CD8-positive, alpha-beta memory T cell (primary cell): ENCODE data around the gene FKBP1A. TPM values are rescaled to one million over a fixed set of nuclear protein-coding genes. Genes with fewer than 3 reads are reported as not detected.
A peak's percentile ranks its signal among the peaks of the same experiment; 100 is the strongest.

ENCODE experiments used
- CTCF ChIA-PET: fragments of 350-600 bp; sonication (Branson Sonifier 250); formaldehyde crosslinking; loops from one replicate; lab custom pipeline; 2021; ENCODE audit warnings: antibody characterized with exemption; lab: Charles Lee
- POLR2A ChIA-PET: fragments of 350-600 bp; sonication (Branson Sonifier 250); formaldehyde crosslinking; loops from one replicate; lab custom pipeline; 2021; ENCODE audit warnings: antibody characterized with exemption; lab: Charles Lee
- DNase-seq, 5 donors: peaks; one replicate each; pipeline versions ENCODE4 v3.0.0 to v3.0.0-alpha.2; 2020 to 2022; ENCODE audit warnings: mixed read lengths in 1 of 5
- H3K27ac ChIP-seq: one replicate; pipeline ENCODE4 v1.7.0; 2013; ENCODE audit warnings: low read depth, mild to moderate bottlenecking, low read length, moderate library complexity
- H3K27me3 ChIP-seq: 2 replicates; pipeline ENCODE4 v1.7.0; 2013; ENCODE audit warnings: low read length, mild to moderate bottlenecking; ENCODE audit not compliant: insufficient read depth, poor library complexity, severe bottlenecking
- H3K36me3 ChIP-seq: 2 replicates; pipeline ENCODE4 v1.7.0; 2013; ENCODE audit warnings: mild to moderate bottlenecking, low read length, moderate library complexity; ENCODE audit not compliant: insufficient read depth
- H3K4me1 ChIP-seq: 2 replicates; pipeline ENCODE4 v1.7.0; 2013; ENCODE audit warnings: mild to moderate bottlenecking, low read length, moderate library complexity; ENCODE audit not compliant: insufficient read depth
- H3K4me3 ChIP-seq: 2 replicates; pipeline ENCODE4 v1.7.0; 2013; ENCODE audit warnings: mild to moderate bottlenecking, low read length
- H3K9me3 ChIP-seq: 2 replicates; pipeline ENCODE4 v1.7.0; 2013; ENCODE audit warnings: mild to moderate bottlenecking, low read length
- H3K27ac Mint-ChIP-seq, 8 donors: one replicate each; pipeline ENCODE4 v1.8.0; 2020 to 2021; ENCODE audit warnings: mixed read lengths in 8 of 8, mild to moderate bottlenecking in 6 of 8, inconsistent platforms in 3 of 8, moderate library complexity in 3 of 8
- H3K27me3 Mint-ChIP-seq, 2 donors: one replicate each; pipeline ENCODE4 v1.8.0; 2020 to 2021; ENCODE audit warnings: mixed read lengths in 2 of 2, mild to moderate bottlenecking in 1 of 2, moderate library complexity in 1 of 2
- H3K36me3 Mint-ChIP-seq, 3 donors: one replicate each; pipeline ENCODE4 v1.8.0; 2020 to 2021; ENCODE audit warnings: mixed read lengths in 3 of 3, inconsistent platforms in 1 of 3, mild to moderate bottlenecking in 1 of 3
- H3K4me1 Mint-ChIP-seq, 3 donors: one replicate each; pipeline ENCODE4 v1.8.0; 2020 to 2021; ENCODE audit warnings: mixed read lengths in 3 of 3, inconsistent platforms in 1 of 3, mild to moderate bottlenecking in 1 of 3
- H3K4me3 Mint-ChIP-seq, 7 donors: one replicate each; pipeline ENCODE4 v1.8.0; 2020 to 2021; ENCODE audit warnings: mixed read lengths in 7 of 7, mild to moderate bottlenecking in 6 of 7, moderate library complexity in 4 of 7, inconsistent platforms in 2 of 7
- H3K9me3 Mint-ChIP-seq, 5 donors: one replicate each; pipeline ENCODE4 v1.8.0; 2020 to 2022; ENCODE audit warnings: mixed read lengths in 5 of 5, mild to moderate bottlenecking in 3 of 5, moderate library complexity in 2 of 5, inconsistent platforms in 1 of 5
- polyA plus RNA-seq: library from polyadenylated mRNA; unstranded; fragments of 300-500 nt; fragmentation: Illumina TruSeq; gene quantifications from one replicate; pipeline ENCODE4 v1.2.3, GENCODE V29; 2021
- total RNA-seq, 2 experiments: library from RNA; stranded (reverse); gene quantifications; one replicate each; pipeline ENCODE4 v1.2.3, GENCODE V29; 2021

The FKBP1A gene
- total and polyA plus RNA-seq, 3 experiments from 2014 or later: 43.1 to 274 (median 274) TPM

DNA sequence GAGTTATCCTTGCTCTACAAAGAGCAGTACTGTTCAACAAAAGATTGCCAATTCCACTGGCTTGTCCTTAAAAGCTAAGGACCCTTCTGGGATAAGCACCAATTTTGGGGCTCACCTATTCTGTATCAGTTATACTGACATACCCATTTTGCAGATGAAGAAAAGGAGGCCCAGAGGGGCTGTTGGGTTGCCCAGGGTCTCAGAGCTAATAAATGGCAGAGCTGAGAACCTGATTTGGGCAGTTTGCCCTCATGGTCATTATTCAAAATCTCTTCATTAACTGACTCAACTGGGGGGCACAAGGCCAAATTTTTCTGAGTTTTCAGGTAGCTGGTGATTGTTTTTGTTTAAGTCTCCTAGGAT lies 42.5 kb upstream of the FKBP1A start:
- Mint-ChIP-seq H3K9me3 (no peaks in the 10 kb centered on the region), H3K27ac (peak overlapping the region in 1 of 8 donors; percentile 64), H3K27me3 (peaks cover 9 to 16% of the 10 kb centered on the region in 2 donors), H3K4me1 (peaks cover 21 to 24% (median 24%) of the 10 kb centered on the region in 3 donors), H3K36me3 (peaks cover 0 to 7% (median 0%) of the 10 kb centered on the region in 3 donors), H3K4me3 (no peak overlapping the region)
- Histone ChIP-seq H3K4me3 (no peak overlapping the region), H3K27me3 (no peaks in the 10 kb centered on the region), H3K27ac (no peak overlapping the region), H3K36me3 (no peaks in the 10 kb centered on the region), H3K4me1 (peaks cover 12% of the 10 kb centered on the region), H3K9me3 (no peaks in the 10 kb centered on the region)
- no peak for DNase-seq
- CTCF ChIA-PET: interaction anchor here (0.8 to 5.3 kb wide), 8 partner anchors 9 to 1041 kb away, joined by 3 to 27 read pairs (median 3); partner anchors contain the start of gene NSFL1C
- POLR2A ChIA-PET: interaction anchor here (0.6 kb wide), 1 partner anchor 60 kb away, joined by 6 read pairs; no protein-coding TSS in a partner anchor

DNA sequence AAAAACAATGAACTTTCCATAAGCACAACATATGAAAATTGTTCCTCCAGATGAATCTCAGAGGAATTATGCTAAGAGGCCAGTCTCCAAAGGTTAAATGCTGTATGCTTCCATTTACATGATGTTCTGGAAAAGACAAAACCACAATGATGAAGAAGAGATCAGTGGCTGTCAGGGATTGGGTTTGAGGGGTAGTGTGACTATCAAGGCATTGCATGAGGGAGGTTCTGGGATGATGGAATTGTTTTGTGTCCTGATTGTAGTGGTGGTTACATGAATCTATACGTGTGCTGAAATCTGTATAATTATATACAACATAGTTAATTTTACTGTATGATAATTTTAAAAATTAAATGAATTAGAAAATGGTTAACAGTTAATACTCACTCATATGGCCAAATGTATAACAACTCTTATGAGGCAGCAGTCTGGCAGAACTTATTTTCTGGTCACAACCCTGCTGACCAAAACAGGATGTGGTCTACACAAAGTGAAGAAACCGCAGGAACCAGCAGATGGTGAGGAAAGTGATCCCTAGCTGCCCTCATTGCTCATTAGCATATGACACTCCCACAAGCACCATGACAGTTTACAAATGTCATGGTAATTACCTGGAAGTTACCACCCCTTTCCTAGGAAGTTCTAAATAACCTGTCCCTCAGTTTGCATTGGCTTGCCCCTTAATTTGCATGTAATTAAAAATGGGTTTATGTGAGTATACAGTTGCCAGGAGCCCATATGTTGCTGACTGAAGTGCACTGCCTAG lies 41.9 kb upstream of the FKBP1A start:
- no peak overlapping the region for H3K4me3 ChIP-seq

DNA sequence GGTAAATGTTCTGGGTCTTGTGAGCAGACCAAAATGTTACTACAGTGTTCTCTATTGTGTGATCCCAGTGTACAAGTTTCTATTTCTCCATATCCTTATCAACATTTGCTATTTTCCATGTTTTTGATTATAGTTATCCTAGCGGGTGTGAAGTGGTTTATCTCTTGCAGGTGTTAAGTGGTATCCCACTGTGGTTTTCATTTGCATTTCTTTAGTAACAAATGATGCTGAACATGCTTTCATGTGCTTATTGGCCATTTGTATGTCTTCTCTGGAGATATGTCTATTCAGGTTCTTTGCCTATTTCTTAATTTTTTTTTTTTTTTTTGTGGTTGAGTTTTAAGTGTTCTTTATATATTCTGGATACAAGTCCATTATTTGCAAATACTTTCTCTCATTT lies 38.3 kb upstream of the FKBP1A start:
- peaks cover 15 to 20% (median 19%) of the 10 kb centered on the region in 3 donors for H3K4me1 Mint-ChIP-seq
- no peak for DNase-seq
- peaks cover 18 to 31% of the 10 kb centered on the region in 2 donors for H3K27me3 Mint-ChIP-seq
- CTCF ChIA-PET: no interaction called here
- Histone ChIP-seq H3K27me3 (no peaks in the 10 kb centered on the region), H3K4me3 (no peak overlapping the region), H3K4me1 (peaks cover 12% of the 10 kb centered on the region), H3K27ac (no peak overlapping the region), H3K36me3 (no peaks in the 10 kb centered on the region), H3K9me3 (no peaks in the 10 kb centered on the region)
- no peak overlapping the region for H3K27ac Mint-ChIP-seq
- no peaks in the 10 kb centered on the region for H3K9me3 Mint-ChIP-seq
- no peak overlapping the region for H3K4me3 Mint-ChIP-seq
- no peaks in the 10 kb centered on the region for H3K36me3 Mint-ChIP-seq
- POLR2A ChIA-PET: no interaction called here

More for the DNA sequence above, 41.9 kb upstream of the FKBP1A start:
- Histone ChIP-seq H3K4me1 (peaks cover 12% of the 10 kb centered on the region), H3K27me3 (no peaks in the 10 kb centered on the region), H3K27ac (no peak overlapping the region), H3K9me3 (no peaks in the 10 kb centered on the region), H3K36me3 (no peaks in the 10 kb centered on the region)
- Mint-ChIP-seq H3K27ac (peak overlapping the region in 4 of 8 donors; percentile 35 to 66 (median 56)), H3K9me3 (no peaks in the 10 kb centered on the region), H3K27me3 (peaks cover 14 to 16% of the 10 kb centered on the region in 2 donors), H3K4me1 (peaks cover 18 to 24% (median 24%) of the 10 kb centered on the region in 3 donors), H3K4me3 (peak overlapping the region in 4 of 7 donors; percentile 7 to 34 (median 16)), H3K36me3 (peaks cover 0 to 3% (median 0%) of the 10 kb centered on the region in 3 donors)
- peak; percentile 41 to 78 (median 60) for DNase-seq
- POLR2A ChIA-PET: interaction anchor here (0.6 kb wide), 1 partner anchor 59 kb away, joined by 6 read pairs; no protein-coding TSS in a partner anchor
- CTCF ChIA-PET: interaction anchor here (0.7 to 5.3 kb wide), 7 partner anchors 9 to 122 kb away, joined by 3 to 27 read pairs (median 3); partner anchors contain the start of gene NSFL1C

DNA sequence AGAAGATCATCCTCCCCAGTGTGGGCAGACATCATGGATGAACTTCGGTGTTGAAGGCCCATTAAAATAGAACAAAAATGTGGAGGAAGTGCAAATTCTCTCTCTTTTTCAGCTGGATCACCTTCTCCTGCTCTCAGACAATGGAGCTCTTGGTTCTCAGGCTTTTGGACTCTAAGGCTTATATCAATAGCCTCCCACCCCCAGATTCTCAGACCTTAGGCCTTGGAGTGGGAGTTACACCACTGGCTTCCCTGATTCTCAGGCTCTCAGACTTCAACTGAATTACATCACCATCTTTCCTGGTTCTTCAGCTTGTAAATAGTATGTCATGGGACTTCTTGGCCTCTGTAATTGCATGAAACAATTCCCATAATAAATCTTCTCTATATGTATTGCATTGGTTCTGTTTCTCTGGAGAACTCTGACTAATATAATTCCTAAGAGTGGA lies 37.2 kb upstream of the FKBP1A start:
- no peak overlapping the region for H3K4me3 Mint-ChIP-seq

DNA sequence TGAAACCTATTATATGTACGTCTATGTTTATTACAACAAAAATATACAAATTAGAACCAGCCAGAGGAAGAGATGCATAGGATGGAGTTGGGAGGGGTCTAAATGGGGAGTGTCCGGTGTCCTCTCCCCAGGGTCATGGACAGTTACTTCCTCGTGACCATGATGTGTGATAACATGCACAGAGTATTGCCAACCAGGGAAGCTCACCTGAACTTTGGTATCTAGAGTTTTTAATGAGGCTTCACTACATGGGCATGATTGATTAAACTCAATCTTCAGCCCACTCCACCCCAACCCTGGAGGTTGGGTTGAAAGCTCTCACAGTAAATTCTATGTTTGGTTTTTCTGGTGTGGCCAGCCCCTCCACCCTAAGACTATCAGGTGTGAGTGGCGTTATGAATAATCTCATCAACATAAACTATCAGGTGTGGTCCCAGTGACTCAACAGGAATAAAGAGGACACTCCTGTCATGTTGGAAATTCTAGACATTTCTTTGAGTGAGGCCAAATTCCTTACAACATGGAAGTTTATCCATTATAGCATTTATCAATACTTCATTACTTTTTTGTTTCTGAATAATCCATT lies 36.4 kb upstream of the FKBP1A start:
- H3K9me3 Mint-ChIP-seq: no peaks in the 10 kb centered on the region
- H3K4me3 ChIP-seq: no peak overlapping the region
- H3K36me3 ChIP-seq: no peaks in the 10 kb centered on the region
- H3K36me3 Mint-ChIP-seq: no peaks in the 10 kb centered on the region
- no peaks in the 10 kb centered on the region for H3K27me3 ChIP-seq
- peaks cover 28 to 40% of the 10 kb centered on the region in 2 donors for H3K27me3 Mint-ChIP-seq
- DNase-seq: no peak
- H3K4me1 ChIP-seq: no peaks in the 10 kb centered on the region
- H3K4me3 Mint-ChIP-seq: no peak overlapping the region
- no peak overlapping the region for H3K27ac ChIP-seq
- peaks cover 2 to 8% (median 5%) of the 10 kb centered on the region in 3 donors for H3K4me1 Mint-ChIP-seq
- H3K27ac Mint-ChIP-seq: no peak overlapping the region
- no peaks in the 10 kb centered on the region for H3K9me3 ChIP-seq
- CTCF ChIA-PET: no interaction called here
- POLR2A ChIA-PET: no interaction called here

More for the DNA sequence above, 37.2 kb upstream of the FKBP1A start:
- no peaks in the 10 kb centered on the region for H3K36me3 Mint-ChIP-seq
- H3K27me3 ChIP-seq: no peaks in the 10 kb centered on the region
- no peaks in the 10 kb centered on the region for H3K9me3 ChIP-seq
- peaks cover 28 to 40% of the 10 kb centered on the region in 2 donors for H3K27me3 Mint-ChIP-seq
- H3K27ac Mint-ChIP-seq: no peak overlapping the region
- no peak overlapping the region for H3K4me3 ChIP-seq
- no peak for DNase-seq
- CTCF ChIA-PET: no interaction called here
- peaks cover 7% of the 10 kb centered on the region for H3K4me1 ChIP-seq
- no peak overlapping the region for H3K27ac ChIP-seq
- no peaks in the 10 kb centered on the region for H3K36me3 ChIP-seq
- H3K9me3 Mint-ChIP-seq: no peaks in the 10 kb centered on the region
- POLR2A ChIA-PET: no interaction called here
- peaks cover 10 to 16% (median 13%) of the 10 kb centered on the region in 3 donors for H3K4me1 Mint-ChIP-seq

DNA sequence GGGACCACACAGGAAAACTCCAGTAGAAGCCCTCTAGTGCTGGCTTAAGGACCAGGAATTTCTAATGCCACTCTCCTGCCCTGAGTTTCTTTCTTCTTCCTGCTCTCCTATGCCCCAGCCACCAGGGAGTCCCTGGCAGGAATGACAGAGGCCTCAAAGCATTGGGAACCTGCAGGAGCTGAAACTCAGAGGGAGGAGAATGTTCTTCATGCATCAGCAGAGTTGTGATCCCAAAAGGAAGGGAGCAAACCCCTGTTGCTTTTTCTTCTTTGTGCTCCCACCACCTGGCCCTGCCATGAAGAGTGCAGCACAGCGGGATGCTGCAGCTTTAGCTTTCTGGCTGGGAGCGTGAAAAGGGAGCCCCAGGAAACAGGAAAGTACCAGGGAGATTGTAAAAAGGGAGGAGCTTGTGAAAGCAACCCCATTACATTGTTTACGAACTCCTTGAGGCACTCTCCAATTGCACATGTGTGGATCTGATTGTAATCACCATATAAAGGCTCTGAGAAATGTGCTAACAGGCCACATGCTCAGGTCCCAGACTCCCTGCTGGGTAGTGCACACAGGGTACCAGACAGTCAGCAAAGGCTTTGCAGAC lies 34.7 kb upstream of the FKBP1A start:
- Mint-ChIP-seq H3K9me3 (peaks cover 0 to 4% (median 0%) of the 10 kb centered on the region in 5 donors), H3K27me3 (peaks cover 29 to 36% of the 10 kb centered on the region in 2 donors), H3K27ac (no peak overlapping the region), H3K4me3 (no peak overlapping the region), H3K36me3 (peaks cover 0 to 5% (median 2%) of the 10 kb centered on the region in 3 donors), H3K4me1 (peaks cover 0 to 5% (median 1%) of the 10 kb centered on the region in 3 donors)
- no peak for DNase-seq
- Histone ChIP-seq H3K4me1 (peaks cover 4% of the 10 kb centered on the region), H3K9me3 (no peaks in the 10 kb centered on the region), H3K27me3 (no peaks in the 10 kb centered on the region), H3K27ac (no peak overlapping the region), H3K4me3 (no peak overlapping the region), H3K36me3 (no peaks in the 10 kb centered on the region)
- CTCF ChIA-PET: interaction anchor here (1.5 kb wide), 1 partner anchor 10 kb away, joined by 4 read pairs; no protein-coding TSS in a partner anchor
- POLR2A ChIA-PET: no interaction called here

DNA sequence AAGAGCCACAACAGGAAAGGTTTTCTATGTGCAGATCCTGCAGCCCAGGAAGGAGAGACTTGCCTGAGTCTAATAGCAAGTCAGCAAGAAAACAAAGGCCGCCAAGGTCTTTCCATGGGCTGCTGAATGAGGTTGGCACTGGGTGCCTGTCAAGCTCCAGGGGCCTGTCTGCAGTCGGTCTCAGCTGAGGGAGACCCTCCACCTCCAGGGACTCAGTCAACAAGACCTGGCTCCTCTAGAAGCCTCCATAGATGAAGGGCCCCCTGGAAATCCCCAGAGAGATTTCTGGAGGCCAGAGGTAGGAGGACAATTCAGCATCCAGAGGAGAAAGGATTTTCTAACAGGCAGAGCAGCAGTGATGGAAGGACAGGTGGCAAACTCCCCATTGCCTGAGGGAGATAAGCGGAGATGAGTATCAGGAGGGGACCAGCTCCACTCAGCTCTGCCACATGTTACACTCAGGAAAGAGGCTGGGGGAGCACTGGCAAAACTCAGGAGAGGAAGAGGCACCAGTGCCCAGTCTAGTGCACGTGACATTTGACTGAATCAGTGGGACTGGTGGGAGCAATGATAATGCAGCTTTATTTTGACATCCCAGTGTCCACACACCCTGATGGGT lies 33.5 kb upstream of the FKBP1A start:
- H3K4me1 Mint-ChIP-seq: peaks cover 0 to 5% (median 0%) of the 10 kb centered on the region in 3 donors
- H3K4me3 Mint-ChIP-seq: no peak overlapping the region
- H3K27me3 ChIP-seq: no peaks in the 10 kb centered on the region
- no peaks in the 10 kb centered on the region for H3K9me3 ChIP-seq
- POLR2A ChIA-PET: no interaction called here
- H3K27ac Mint-ChIP-seq: no peak overlapping the region
- H3K27me3 Mint-ChIP-seq: peaks cover 23 to 38% of the 10 kb centered on the region in 2 donors
- peaks cover 4% of the 10 kb centered on the region for H3K4me1 ChIP-seq
- H3K36me3 Mint-ChIP-seq: peaks cover 0 to 12% (median 2%) of the 10 kb centered on the region in 3 donors
- no peaks in the 10 kb centered on the region for H3K36me3 ChIP-seq
- CTCF ChIA-PET: interaction anchor here (0.6 to 1.5 kb wide), 2 partner anchors 9 to 77 kb away, joined by 3 read pairs; no protein-coding TSS in a partner anchor
- no peak for DNase-seq
- H3K9me3 Mint-ChIP-seq: peaks cover 0 to 10% (median 5%) of the 10 kb centered on the region in 5 donors
- no peak overlapping the region for H3K4me3 ChIP-seq
- no peak overlapping the region for H3K27ac ChIP-seq
